ENCODE results near the gene RASSF10. TPM values are rescaled to one million over a fixed set of nuclear protein-coding genes. Genes with fewer than 3 reads are reported as not detected.

Gene RASSF10
- total and polyA plus RNA-seq, 11 donors, result 0.07 to 0.85 (median 0.29) TPM

DNA sequence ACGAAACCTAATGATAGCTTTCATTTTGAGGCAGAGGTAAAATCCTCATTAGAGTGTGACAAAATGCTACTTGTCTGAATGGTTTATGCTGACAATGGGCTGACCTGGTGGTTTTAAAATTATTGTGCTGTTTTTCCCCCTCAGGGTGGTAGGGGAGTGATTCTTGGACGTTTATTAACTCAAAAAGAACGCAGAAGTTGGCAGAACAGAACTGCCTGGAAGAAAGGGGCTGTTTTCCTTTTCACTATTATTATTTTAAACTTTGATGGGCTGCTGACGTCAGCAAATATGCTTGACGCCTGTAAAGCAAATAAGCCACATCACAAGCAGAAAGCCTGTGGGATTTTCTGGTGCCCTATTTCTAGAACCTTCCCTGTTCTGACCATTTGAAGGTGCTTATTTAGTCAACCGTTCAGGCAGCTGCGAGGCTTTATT lies 4.0 kb downstream of the RASSF10 start:
- TF ChIP-seq, protein P1, sequence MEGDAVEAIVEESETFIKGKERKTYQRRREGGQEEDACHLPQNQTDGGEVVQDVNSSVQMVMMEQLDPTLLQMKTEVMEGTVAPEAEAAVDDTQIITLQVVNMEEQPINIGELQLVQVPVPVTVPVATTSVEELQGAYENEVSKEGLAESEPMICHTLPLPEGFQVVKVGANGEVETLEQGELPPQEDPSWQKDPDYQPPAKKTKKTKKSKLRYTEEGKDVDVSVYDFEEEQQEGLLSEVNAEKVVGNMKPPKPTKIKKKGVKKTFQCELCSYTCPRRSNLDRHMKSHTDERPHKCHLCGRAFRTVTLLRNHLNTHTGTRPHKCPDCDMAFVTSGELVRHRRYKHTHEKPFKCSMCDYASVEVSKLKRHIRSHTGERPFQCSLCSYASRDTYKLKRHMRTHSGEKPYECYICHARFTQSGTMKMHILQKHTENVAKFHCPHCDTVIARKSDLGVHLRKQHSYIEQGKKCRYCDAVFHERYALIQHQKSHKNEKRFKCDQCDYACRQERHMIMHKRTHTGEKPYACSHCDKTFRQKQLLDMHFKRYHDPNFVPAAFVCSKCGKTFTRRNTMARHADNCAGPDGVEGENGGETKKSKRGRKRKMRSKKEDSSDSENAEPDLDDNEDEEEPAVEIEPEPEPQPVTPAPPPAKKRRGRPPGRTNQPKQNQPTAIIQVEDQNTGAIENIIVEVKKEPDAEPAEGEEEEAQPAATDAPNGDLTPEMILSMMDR (IDR thresholded peaks at IDR 0.05), result no peak
- no peak for TF ChIP-seq POLR2A (IDR thresholded peaks at IDR 0.05)
- DNase-seq (no peak), ATAC-seq (no peak)
- H3K27me3 ChIP-seq, result peaks cover 17 to 82% (median 55%) of the 10 kb centered on the region in 9 donors
- no peak overlapping the region for H3K27ac ChIP-seq
- peaks cover 0 to 42% (median 18%) of the 10 kb centered on the region in 12 donors for H3K4me1 ChIP-seq
- H3K36me3 ChIP-seq, result no peaks in the 10 kb centered on the region
- intact Hi-C loops (cut with DNase I), result no loop called here
- WGBS, 4 donors, result 47 to 60% (median 51%) methylated on average over 7 of the region's 7 CpGs
- no peaks in the 10 kb centered on the region for H3K9me3 ChIP-seq
- no peak overlapping the region for H3K4me3 ChIP-seq

DNA sequence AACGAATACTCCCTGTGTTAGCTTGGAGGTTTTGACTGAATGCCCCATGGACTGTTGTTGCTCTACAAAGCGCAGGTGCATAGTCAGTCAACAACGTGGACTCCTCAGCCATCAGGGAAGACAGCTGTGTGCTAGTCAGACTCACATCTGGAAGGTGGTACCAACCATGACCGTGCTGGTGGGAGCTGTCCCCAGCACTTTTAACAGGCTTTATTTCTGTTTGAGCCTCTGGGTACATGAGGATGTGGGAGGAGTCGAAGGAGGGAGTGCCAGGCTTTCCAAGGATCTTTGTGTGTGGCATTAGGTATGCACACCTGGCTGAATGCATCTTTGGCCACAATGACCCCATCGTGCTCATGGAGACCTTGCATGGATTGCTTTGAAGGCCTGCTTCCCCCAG lies 6.6 kb downstream of the RASSF10 start:
- no peak for DNase-seq
- Histone ChIP-seq H3K4me1 (peaks cover 0 to 19% (median 2%) of the 10 kb centered on the region in 12 donors), H3K27me3 (peaks cover 0 to 58% (median 29%) of the 10 kb centered on the region in 9 donors), H3K27ac (no peak overlapping the region), H3K9me3 (no peaks in the 10 kb centered on the region), H3K36me3 (no peaks in the 10 kb centered on the region), H3K4me3 (no peak overlapping the region)
- no peak for ATAC-seq
- intact Hi-C loops (cut with DNase I), result no loop called here
- 53 to 76% (median 73%) methylated on average over 6 of the region's 6 CpGs for WGBS, 4 donors
- TF ChIP-seq, protein P1 (IDR thresholded peaks at IDR 0.05), result no peak
- no peak for TF ChIP-seq POLR2A (IDR thresholded peaks at IDR 0.05)

DNA sequence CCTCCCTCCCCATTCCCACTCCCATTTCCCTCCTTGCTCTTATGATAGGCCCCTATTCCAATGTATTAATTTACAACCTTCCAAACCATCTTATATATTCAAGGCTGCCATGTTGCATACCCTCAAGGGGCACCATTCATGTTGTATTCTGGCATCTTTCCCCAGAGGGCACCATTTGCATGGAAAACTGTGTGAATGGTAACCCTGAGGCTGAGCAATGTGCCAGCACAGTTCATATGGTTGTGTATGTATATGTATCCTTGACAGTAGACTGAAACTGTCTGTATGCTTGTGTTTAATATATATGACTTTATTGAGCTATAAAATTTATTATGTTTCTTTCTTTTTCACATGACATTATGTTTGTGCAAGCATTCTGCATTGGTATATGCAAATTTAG lies 7.3 kb downstream of the RASSF10 start:
- no peak for DNase-seq
- TF ChIP-seq, protein P1 (IDR thresholded peaks at IDR 0.05), result no peak
- TF ChIP-seq POLR2A (IDR thresholded peaks at IDR 0.05), result no peak
- no peaks in the 10 kb centered on the region for H3K36me3 ChIP-seq
- no peak for ATAC-seq
- no peaks in the 10 kb centered on the region for H3K9me3 ChIP-seq
- peaks cover 0 to 13% (median under 1%) of the 10 kb centered on the region in 12 donors for H3K4me1 ChIP-seq
- intact Hi-C loops (cut with DNase I), result no loop called here
- H3K27me3 ChIP-seq, result peaks cover 0 to 56% (median 22%) of the 10 kb centered on the region in 9 donors
- no peak overlapping the region for H3K4me3 ChIP-seq
- H3K27ac ChIP-seq, result no peak overlapping the region

DNA sequence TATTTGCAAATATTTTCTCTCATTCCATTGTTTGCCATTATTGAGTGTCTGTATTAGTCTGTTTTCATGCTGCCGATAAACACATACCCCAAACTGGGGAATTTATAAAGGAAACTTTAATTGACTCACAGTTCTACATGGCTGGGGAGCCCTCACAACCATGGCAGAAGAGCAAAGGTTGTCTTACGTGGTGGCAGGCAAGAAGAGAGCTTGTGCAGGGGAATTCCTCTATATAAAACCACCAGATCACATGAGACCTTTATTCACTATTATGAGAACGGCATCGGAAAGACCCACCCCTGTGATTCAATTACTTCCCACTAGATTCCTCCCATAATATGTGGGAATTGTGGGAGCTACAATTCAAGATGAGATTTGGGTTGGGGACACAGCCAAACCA lies 10.2 kb downstream of the RASSF10 start:
- intact Hi-C loops (cut with DNase I), result no loop called here
- 84 to 90% (median 87%) methylated on average over 4 of the region's 4 CpGs for WGBS, 4 donors

More for the DNA sequence above, 10.2 kb downstream of the RASSF10 start:
- TF ChIP-seq, protein P1 (IDR thresholded peaks at IDR 0.05), result no peak
- TF ChIP-seq POLR2A (IDR thresholded peaks at IDR 0.05), result no peak
- Histone ChIP-seq H3K36me3 (no peaks in the 10 kb centered on the region), H3K4me3 (no peak overlapping the region), H3K27me3 (peaks cover 0 to 34% (median 5%) of the 10 kb centered on the region in 9 donors), H3K4me1 (no peaks in the 10 kb centered on the region), H3K27ac (no peak overlapping the region), H3K9me3 (no peaks in the 10 kb centered on the region)
- DNase-seq, result no peak
- ATAC-seq, result no peak
